Effector CD8-positive, alpha-beta T cell (primary cell): Measurements from ENCODE around the gene COX14.
"Not testable (repeated sequence)": the region's sequence is repeated elsewhere in the genome, so short reads cannot be mapped to it uniquely, and the experiment has no call there.

Experiments used
- DNase-seq: peaks from one replicate; lab custom pipeline; 2025; lab: John Stamatoyannopoulos, UW

Gene COX14

GRCh38 chr12:50107416-50108268 is 4.4 kb upstream of the COX14 start:
- no peak for DNase-seq

GRCh38 chr12:50109319-50109718 is 2.7 kb upstream of the COX14 start:
- DNase-seq: no peak

GRCh38 chr12:50110127-50110761 is 1.8 kb upstream of the COX14 start:
- DNase-seq: no peak

GRCh38 chr12:50110762-50111351 is 1.2 kb upstream of the COX14 start:
- no peak for DNase-seq

- no peak for DNase-seq
Measured at GRCh38 chr12:50111395-50111692, 692 bp upstream of the COX14 start.

GRCh38 chr12:50112456-50113218 is 601 bp downstream of the COX14 start:
- no peak for DNase-seq

GRCh38 chr12:50117057-50117622 is 5.1 kb downstream of the COX14 start:
- no peak for DNase-seq

GRCh38 chr12:50119387-50119786 is 7.4 kb downstream of the COX14 start:
- DNase-seq: no peak

- no peak for DNase-seq
Measured at GRCh38 chr12:50120521-50120920, 8.5 kb downstream of the COX14 start.

- DNase-seq: no peak
Measured at GRCh38 chr12:50120953-50121352, 8.9 kb downstream of the COX14 start.

- DNase-seq: no peak
Measured at GRCh38 chr12:50121641-50122040, 9.6 kb downstream of the COX14 start.

- DNase-seq: no peak
Measured at GRCh38 chr12:50123203-50123602, 11.2 kb downstream of the COX14 start.

GRCh38 chr12:50127546-50127945 is 15.5 kb downstream of the COX14 start:
- no peak for DNase-seq

GRCh38 chr12:50129290-50129689 is 17.3 kb downstream of the COX14 start:
- no peak for DNase-seq

- DNase-seq: no peak
Measured at GRCh38 chr12:50132505-50133135, 20.6 kb downstream of the COX14 start.

- no peak for DNase-seq
Measured at GRCh38 chr12:50142993-50143392, 31.0 kb downstream of the COX14 start.

- no peak for DNase-seq
Measured at GRCh38 chr12:50145439-50145838, 33.4 kb downstream of the COX14 start.

GRCh38 chr12:50147281-50147680 is 35.2 kb downstream of the COX14 start:
- DNase-seq: no peak

- DNase-seq: not testable (repeated sequence)
Measured at GRCh38 chr12:50148011-50148410, 36.0 kb downstream of the COX14 start.

- no peak for DNase-seq
Measured at GRCh38 chr12:50149311-50149710, 37.3 kb downstream of the COX14 start.

- DNase-seq: no peak
Measured at GRCh38 chr12:50151047-50151687, 39.1 kb downstream of the COX14 start.
